GM19328 (cell line): ENCODE data around the gene CDH4.

ENCODE experiments used
- ATAC-seq: cut with Tn5 transposase; IDR thresholded peaks from one replicate; pipeline ENCODE4 v1.9.1; 2021; ENCODE audit warnings: mild to moderate bottlenecking, moderate library complexity; ENCODE audit not compliant: unreplicated experiment

CDH4 gene

GRCh38 chr20:61673152-61673847, 421.2 kb downstream of the CDH4 start:
- ATAC-seq, result no peak

- no peak for ATAC-seq
Observed at GRCh38 chr20:61674121-61674520, 422.1 kb downstream of the CDH4 start.

GRCh38 chr20:61674688-61675087, 422.6 kb downstream of the CDH4 start:
- no peak for ATAC-seq

GRCh38 chr20:61677928-61678327, 425.9 kb downstream of the CDH4 start:
- no peak for ATAC-seq

- ATAC-seq, result no peak
Observed at GRCh38 chr20:61678437-61678836, 426.4 kb downstream of the CDH4 start.

- ATAC-seq, result no peak
Observed at GRCh38 chr20:61679473-61679872, 427.4 kb downstream of the CDH4 start.

GRCh38 chr20:61680096-61680495, 428.0 kb downstream of the CDH4 start:
- ATAC-seq, result no peak

- ATAC-seq, result no peak
Observed at GRCh38 chr20:61682114-61682995, 430.3 kb downstream of the CDH4 start.

- no peak for ATAC-seq
Observed at GRCh38 chr20:61682996-61683681, 431.1 kb downstream of the CDH4 start.

GRCh38 chr20:61683721-61684120, 431.7 kb downstream of the CDH4 start:
- ATAC-seq, result no peak

- ATAC-seq, result no peak
Observed at GRCh38 chr20:61684136-61684535, 432.1 kb downstream of the CDH4 start.

- ATAC-seq, result no peak
Observed at GRCh38 chr20:61684583-61685235, 432.6 kb downstream of the CDH4 start.

GRCh38 chr20:61685462-61685861, 433.4 kb downstream of the CDH4 start:
- ATAC-seq, result no peak

- no peak for ATAC-seq
Observed at GRCh38 chr20:61686051-61686936, 434.2 kb downstream of the CDH4 start.

GRCh38 chr20:61688411-61688810, 436.4 kb downstream of the CDH4 start:
- no peak for ATAC-seq

- ATAC-seq, result no peak
Observed at GRCh38 chr20:61690150-61690549, 438.1 kb downstream of the CDH4 start.

- ATAC-seq, result no peak
Observed at GRCh38 chr20:61690993-61691838, 439.2 kb downstream of the CDH4 start.

GRCh38 chr20:61691978-61692377, 439.9 kb downstream of the CDH4 start:
- ATAC-seq, result no peak

GRCh38 chr20:61692479-61692878, 440.4 kb downstream of the CDH4 start:
- ATAC-seq, result no peak
